Mesenchymal stem cell (in vitro differentiated cells and primary cell): ENCODE results near the gene MGLL.
"Not testable (repeated sequence)": the region's sequence is repeated elsewhere in the genome, so short reads cannot be mapped to it uniquely, and the experiment has no call there.

ENCODE experiments used
- DNase-seq: peaks from one replicate; pipeline ENCODE4 v3.0.0-alpha.2; 2013
- H2AFZ ChIP-seq: one replicate; pipeline ENCODE4 v1.6.1; 2013; ENCODE audit warnings: low read depth, mild to moderate bottlenecking, control low read depth, inconsistent platforms, low read length, moderate library complexity
- H2AK5ac ChIP-seq: 2 replicates; pipeline ENCODE4 v1.6.1; 2013; ENCODE audit warnings: low read length, moderate library complexity, mild to moderate bottlenecking, inconsistent platforms; ENCODE audit not compliant: severe bottlenecking
- H2BK120ac ChIP-seq: one replicate; pipeline ENCODE4 v1.6.1; 2013; ENCODE audit warnings: low read depth, mild to moderate bottlenecking, inconsistent platforms, low read length, moderate library complexity
- H2BK12ac ChIP-seq, 2 experiments: one replicate each; pipeline ENCODE4 v1.6.1; 2013; ENCODE audit warnings: inconsistent platforms in 2 of 2, low read length in 2 of 2, mild to moderate bottlenecking in 2 of 2, moderate library complexity in 2 of 2, control low read depth in 1 of 2
- H2BK15ac ChIP-seq: one replicate; pipeline ENCODE4 v1.6.1; 2013; ENCODE audit warnings: mild to moderate bottlenecking, low read depth, inconsistent platforms; ENCODE audit not compliant: poor library complexity, severe bottlenecking
- H2BK5ac ChIP-seq: 2 replicates; pipeline ENCODE4 v1.6.1; 2013; ENCODE audit warnings: low read depth, mild to moderate bottlenecking, low read length, control low read depth, inconsistent platforms; ENCODE audit not compliant: poor library complexity, severe bottlenecking
- H3K14ac ChIP-seq, 2 experiments: one replicate each; pipeline ENCODE4 v1.6.1; 2013; ENCODE audit warnings: inconsistent platforms in 2 of 2, low read length in 2 of 2, control low read depth in 1 of 2, mild to moderate bottlenecking in 1 of 2, moderate library complexity in 1 of 2
- H3K18ac ChIP-seq, 2 experiments: one replicate each; pipeline ENCODE4 v1.6.1; 2013; ENCODE audit warnings: inconsistent platforms in 2 of 2, low read length in 2 of 2, control low read depth in 1 of 2, low read depth in 1 of 2, mild to moderate bottlenecking in 1 of 2
- H3K23ac ChIP-seq, 2 experiments: one replicate each; pipeline ENCODE4 v1.6.1; 2013; ENCODE audit warnings: inconsistent platforms in 2 of 2, low read length in 2 of 2, mild to moderate bottlenecking in 2 of 2, moderate library complexity in 2 of 2, control low read depth in 1 of 2
- H3K27ac ChIP-seq: 2 replicates; pipeline ENCODE4 v1.5.1; 2013; ENCODE audit warnings: mild to moderate bottlenecking, moderate library complexity, low read length, control low read depth, inconsistent platforms; ENCODE audit not compliant: poor library complexity, severe bottlenecking
- H3K27me3 ChIP-seq, 2 experiments: 2 replicates each; pipeline versions ENCODE4 v1.6.1 to v1.7.0; 2013; ENCODE audit warnings: low read length in 2 of 2, mild to moderate bottlenecking in 2 of 2, moderate library complexity in 2 of 2, control low read depth in 1 of 2, inconsistent platforms in 1 of 2; ENCODE audit not compliant: control insufficient read depth in 1 of 2, insufficient read depth in 1 of 2
- H3K36me3 ChIP-seq, 2 experiments: 2 replicates each; pipeline versions ENCODE4 v1.6.1 to v1.7.0; 2013; ENCODE audit warnings: low read length in 2 of 2, control low read depth in 1 of 2, inconsistent platforms in 1 of 2, low read depth in 1 of 2, mild to moderate bottlenecking in 1 of 2; ENCODE audit not compliant: insufficient read depth in 2 of 2, control insufficient read depth in 1 of 2
- H3K4ac ChIP-seq, 2 experiments: one replicate each; pipeline ENCODE4 v1.6.1; 2013; ENCODE audit warnings: inconsistent platforms in 2 of 2, low read length in 2 of 2, mild to moderate bottlenecking in 2 of 2, moderate library complexity in 2 of 2, control low read depth in 1 of 2, low read depth in 1 of 2
- H3K4me1 ChIP-seq: 2 replicates; pipeline ENCODE4 v1.6.1; 2013; ENCODE audit warnings: low read depth, low read length, control low read depth; ENCODE audit not compliant: control insufficient read depth, insufficient read depth
- H3K4me2 ChIP-seq: 2 replicates; pipeline ENCODE4 v1.6.1; 2013; ENCODE audit warnings: low read length, mild to moderate bottlenecking, inconsistent platforms; ENCODE audit not compliant: poor library complexity, severe bottlenecking
- H3K4me3 ChIP-seq, 2 experiments: 2 replicates each; pipeline versions ENCODE4 v1.5.1 to v1.7.0; 2013; ENCODE audit warnings: low read length in 2 of 2, mild to moderate bottlenecking in 2 of 2, control low read depth in 1 of 2, low read depth in 1 of 2; ENCODE audit not compliant: insufficient read depth in 1 of 2
- H3K79me1 ChIP-seq: replicated peaks from 2 replicates; pipeline ENCODE4 v1.6.1; 2013; ENCODE audit warnings: mild to moderate bottlenecking, control low read depth, low read length, inconsistent platforms; ENCODE audit not compliant: poor library complexity, severe bottlenecking
- H3K9ac ChIP-seq: 2 replicates; pipeline ENCODE4 v1.7.0; 2013; ENCODE audit warnings: mild to moderate bottlenecking, low read length, moderate library complexity
- H3K9me3 ChIP-seq: 2 replicates; pipeline ENCODE4 v1.7.0; 2013; ENCODE audit warnings: mild to moderate bottlenecking, low read length; ENCODE audit not compliant: control insufficient read depth
- H4K8ac ChIP-seq: one replicate; pipeline ENCODE4 v1.6.1; 2013; ENCODE audit warnings: inconsistent platforms, mild to moderate bottlenecking, low read length, moderate library complexity
- H4K91ac ChIP-seq: one replicate; pipeline ENCODE4 v1.6.1; 2013; ENCODE audit warnings: mild to moderate bottlenecking, low read length, inconsistent platforms
- WGBS: methylation state at CpG from one replicate; pipeline ENCODE4 v1.1.7; 2013; ENCODE audit warnings: mixed read lengths; 5-methylcytosine and 5-hydroxymethylcytosine counted together

Gene MGLL

GRCh38 chr3:127655641-127656040, 166.7 kb downstream of the MGLL start:
- no peak overlapping the region for H2BK15ac ChIP-seq
- H3K14ac ChIP-seq: no peak overlapping the region
- no peak overlapping the region for H3K4me3 ChIP-seq
- H3K27me3 ChIP-seq: peaks cover 0 to 8% of the 10 kb centered on the region in 2 experiments
- no peaks in the 10 kb centered on the region for H3K79me1 ChIP-seq
- H3K18ac ChIP-seq: no peak overlapping the region
- no peak overlapping the region for H3K4me2 ChIP-seq
- peak; percentile 47 for DNase-seq
- H2AFZ ChIP-seq: no peak overlapping the region
- no peaks in the 10 kb centered on the region for H3K9me3 ChIP-seq
- H3K9ac ChIP-seq: peak overlapping the region; percentile 69
- no peak overlapping the region for H2BK5ac ChIP-seq
- no peak overlapping the region for H2BK120ac ChIP-seq
- no peaks in the 10 kb centered on the region for H3K4me1 ChIP-seq
- no peak overlapping the region for H4K8ac ChIP-seq
- no peaks in the 10 kb centered on the region for H3K36me3 ChIP-seq
- 58% methylated on average over 3 of the region's 3 CpGs for WGBS
- no peak overlapping the region for H3K27ac ChIP-seq
- H2AK5ac ChIP-seq: no peak overlapping the region
- H3K23ac ChIP-seq: no peak overlapping the region
- H3K4ac ChIP-seq: no peak overlapping the region
- H4K91ac ChIP-seq: no peak overlapping the region
- no peak overlapping the region for H2BK12ac ChIP-seq

GRCh38 chr3:127654993-127655392, 167.3 kb downstream of the MGLL start:
- not testable (repeated sequence) for H2BK5ac ChIP-seq, H4K91ac ChIP-seq, H3K4me3 ChIP-seq, H2BK120ac ChIP-seq, H2AK5ac ChIP-seq, H4K8ac ChIP-seq, H2AFZ ChIP-seq, H2BK15ac ChIP-seq, H3K4me2 ChIP-seq, DNase-seq, H2BK12ac ChIP-seq, H3K36me3 ChIP-seq, H3K4me1 ChIP-seq, H3K14ac ChIP-seq, H3K79me1 ChIP-seq, H3K9me3 ChIP-seq, H3K27ac ChIP-seq, H3K18ac ChIP-seq, H3K4ac ChIP-seq, H3K27me3 ChIP-seq, H3K23ac ChIP-seq
- 94% methylated on average over 6 of the region's 6 CpGs for WGBS
- peak overlapping the region; percentile 69 for H3K9ac ChIP-seq

GRCh38 chr3:127654374-127654773, 167.9 kb downstream of the MGLL start:
- no peak overlapping the region for H3K9ac ChIP-seq
- H4K8ac ChIP-seq: no peak overlapping the region
- WGBS: 93% methylated on average over 3 of the region's 4 CpGs
- H3K9me3 ChIP-seq: no peaks in the 10 kb centered on the region
- no peak overlapping the region for H4K91ac ChIP-seq
- H3K4me2 ChIP-seq: no peak overlapping the region
- no peak overlapping the region for H2AFZ ChIP-seq
- no peak overlapping the region for H3K18ac ChIP-seq
- H3K27ac ChIP-seq: no peak overlapping the region
- no peak overlapping the region for H3K23ac ChIP-seq
- H2BK120ac ChIP-seq: no peak overlapping the region
- H3K4me1 ChIP-seq: no peaks in the 10 kb centered on the region
- H2BK15ac ChIP-seq: no peak overlapping the region
- no peaks in the 10 kb centered on the region for H3K79me1 ChIP-seq
- H3K27me3 ChIP-seq: peaks cover 0 to 8% of the 10 kb centered on the region in 2 experiments
- H3K36me3 ChIP-seq: no peaks in the 10 kb centered on the region
- no peak overlapping the region for H2AK5ac ChIP-seq
- no peak for DNase-seq
- no peak overlapping the region for H2BK5ac ChIP-seq
- H3K4ac ChIP-seq: no peak overlapping the region
- H2BK12ac ChIP-seq: no peak overlapping the region
- no peak overlapping the region for H3K4me3 ChIP-seq
- H3K14ac ChIP-seq: no peak overlapping the region

GRCh38 chr3:127652246-127652995, 169.9 kb downstream of the MGLL start:
- Histone ChIP-seq H3K4me1 (no peaks in the 10 kb centered on the region), H3K4me3 (no peak overlapping the region), H2BK5ac (no peak overlapping the region), H3K79me1 (no peaks in the 10 kb centered on the region), H2BK120ac (no peak overlapping the region), H3K9ac (peak overlapping the region; percentile 7), H3K36me3 (no peaks in the 10 kb centered on the region), H3K14ac (no peak overlapping the region), H4K91ac (no peak overlapping the region), H3K23ac (no peak overlapping the region), H4K8ac (no peak overlapping the region), H3K4ac (no peak overlapping the region), H2BK15ac (no peak overlapping the region), H2AK5ac (no peak overlapping the region), H3K27ac (no peak overlapping the region), H3K9me3 (no peaks in the 10 kb centered on the region), H2BK12ac (no peak overlapping the region), H3K18ac (no peak overlapping the region), H3K27me3 (peaks cover 0 to 8% of the 10 kb centered on the region in 2 experiments), H2AFZ (no peak overlapping the region), H3K4me2 (no peak overlapping the region)
- WGBS: 61% methylated on average over 13 of the region's 13 CpGs
- DNase-seq: peak; percentile 67
